HL-60 (cell line): ENCODE data around the gene HUNK.

Experiments
- CTCF ChIP-seq: IDR thresholded peaks from one replicate; pipeline ENCODE4 v1.5.1; 2011; ENCODE audit warnings: low read length, control low read depth, inconsistent platforms; ENCODE audit not compliant: insufficient read depth
- POLR2AphosphoS5 ChIP-seq: IDR thresholded peaks from 2 replicates; pipeline ENCODE4 v1.6.1; 2012; ENCODE audit warnings: low read depth
- SPI1 ChIP-seq: IDR thresholded peaks from 2 replicates; pipeline ENCODE4 v1.6.1; 2012; ENCODE audit warnings: low read depth, mild to moderate bottlenecking, borderline replicate concordance

DNA sequence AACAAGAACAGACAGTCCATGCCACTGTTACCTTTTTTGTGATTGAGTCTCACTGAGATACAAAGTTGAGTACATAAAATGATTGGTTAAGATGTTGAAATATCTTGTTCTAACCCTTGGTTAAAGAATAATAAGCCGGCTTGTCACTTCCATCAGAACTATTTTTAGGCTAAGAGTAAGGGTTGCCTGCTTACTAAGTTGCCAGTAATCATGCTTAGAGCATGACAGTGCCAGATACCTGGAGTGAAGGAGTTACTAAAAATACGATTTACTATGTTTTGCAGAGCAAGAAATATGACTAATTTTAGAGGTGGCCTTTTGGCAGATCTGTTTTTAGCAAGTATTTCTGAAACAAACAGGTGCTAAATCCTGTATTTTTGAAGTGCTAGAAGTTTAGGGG lies 6.0 kb downstream of the HUNK start:
- TF ChIP-seq CTCF (no peak), SPI1 (no peak), POLR2AphosphoS5 (no peak)
